ENCODE results near the gene ATP6AP1. TPM values are rescaled to one million over a fixed set of nuclear protein-coding genes. Genes with fewer than 3 reads are reported as not detected.
A peak's percentile ranks its signal among the peaks of the same experiment; 100 is the strongest.

ATP6AP1 gene
- total RNA-seq, 1 donor from 2014 or later: 153 TPM

- Histone ChIP-seq H3K9me3 (ENCODE audit: insufficient read depth, low read depth, low read length) (no peaks in the 10 kb centered on the region), H3K27ac (ENCODE audit: low read depth, low read length) (no peak overlapping the region), H3K36me3 (ENCODE audit: insufficient read depth, low read length) (no peaks in the 10 kb centered on the region), H3K79me2 (ENCODE audit: insufficient read depth, low read length) (peaks cover 27% of the 10 kb centered on the region), H4K20me1 (ENCODE audit: insufficient read depth, low read length) (no peaks in the 10 kb centered on the region), H3K4me2 (ENCODE audit: low read length) (no peak overlapping the region), H3K4me1 (ENCODE audit: insufficient read depth, low read length) (peaks cover 14% of the 10 kb centered on the region), H2AFZ (ENCODE audit: low read depth, low read length) (no peak overlapping the region), H3K27me3 (ENCODE audit: insufficient read depth, low read length) (no peaks in the 10 kb centered on the region), H3K4me3 (ENCODE audit: insufficient read depth, low read depth, low read length) (no peak overlapping the region), H3K9ac (ENCODE audit: low read length) (no peak overlapping the region)
- DNase-seq (ENCODE audit: low read depth) (no peak), FAIRE-seq (no peak)
- Mint-ChIP-seq H3K4me1 (ENCODE audit: low read depth, unreplicated experiment) (no peaks in the 10 kb centered on the region), H3K27ac (ENCODE audit: unreplicated experiment) (no peak overlapping the region), H3K9me3 (ENCODE audit: unreplicated experiment) (no peaks in the 10 kb centered on the region), H3K27me3 (ENCODE audit: low read depth, unreplicated experiment) (no peaks in the 10 kb centered on the region), H3K4me3 (ENCODE audit: unreplicated experiment) (no peak overlapping the region), H3K36me3 (ENCODE audit: low read depth, unreplicated experiment) (peaks cover 4% of the 10 kb centered on the region)
- TF ChIP-seq CTCF (IDR thresholded peaks at IDR 0.05; ENCODE audit: insufficient read depth, low read depth, low read length): no peak
- TF ChIP-seq EZH2 (IDR thresholded peaks at IDR 0.05; ENCODE audit: insufficient read depth, low read length): no peak
Observed at GRCh38 chrX:154484255-154485149, 56.0 kb downstream of the ATP6AP1 start.

- H3K4me1 Mint-ChIP-seq (ENCODE audit: low read depth, unreplicated experiment): no peaks in the 10 kb centered on the region
- DNase-seq (ENCODE audit: low read depth) (no peak), FAIRE-seq (no peak)
- H3K27me3 Mint-ChIP-seq (ENCODE audit: low read depth, unreplicated experiment): no peaks in the 10 kb centered on the region
- H3K36me3 Mint-ChIP-seq (ENCODE audit: low read depth, unreplicated experiment): peaks cover 4% of the 10 kb centered on the region
- H3K4me2 ChIP-seq (ENCODE audit: low read length): peak overlapping the region; percentile 82
- peaks cover 18% of the 10 kb centered on the region for H3K4me1 ChIP-seq (ENCODE audit: insufficient read depth, low read length)
- no peak overlapping the region for H3K27ac ChIP-seq (ENCODE audit: low read depth, low read length)
- H2AFZ ChIP-seq (ENCODE audit: low read depth, low read length): no peak overlapping the region
- H3K9me3 Mint-ChIP-seq (ENCODE audit: unreplicated experiment): no peaks in the 10 kb centered on the region
- H3K27ac Mint-ChIP-seq (ENCODE audit: unreplicated experiment): peak overlapping the region; percentile 47
- no peaks in the 10 kb centered on the region for H4K20me1 ChIP-seq (ENCODE audit: insufficient read depth, low read length)
- no peaks in the 10 kb centered on the region for H3K27me3 ChIP-seq (ENCODE audit: insufficient read depth, low read length)
- H3K9ac ChIP-seq (ENCODE audit: low read length): peak overlapping the region; percentile 68
- TF ChIP-seq CTCF (IDR thresholded peaks at IDR 0.05; ENCODE audit: insufficient read depth, low read depth, low read length) (no peak), EZH2 (IDR thresholded peaks at IDR 0.05; ENCODE audit: insufficient read depth, low read length) (no peak)
- no peaks in the 10 kb centered on the region for H3K9me3 ChIP-seq (ENCODE audit: insufficient read depth, low read depth, low read length)
- H3K36me3 ChIP-seq (ENCODE audit: insufficient read depth, low read length): no peaks in the 10 kb centered on the region
- peak overlapping the region; percentile 51 for H3K4me3 ChIP-seq (ENCODE audit: insufficient read depth, low read depth, low read length)
- H3K79me2 ChIP-seq (ENCODE audit: insufficient read depth, low read length): peaks cover 34% of the 10 kb centered on the region
- peak overlapping the region; percentile 77 for H3K4me3 Mint-ChIP-seq (ENCODE audit: unreplicated experiment)
Observed at GRCh38 chrX:154485150-154486051, 56.9 kb downstream of the ATP6AP1 start.
